ENCODE results near the gene SREBF1.

Gene SREBF1

DNA sequence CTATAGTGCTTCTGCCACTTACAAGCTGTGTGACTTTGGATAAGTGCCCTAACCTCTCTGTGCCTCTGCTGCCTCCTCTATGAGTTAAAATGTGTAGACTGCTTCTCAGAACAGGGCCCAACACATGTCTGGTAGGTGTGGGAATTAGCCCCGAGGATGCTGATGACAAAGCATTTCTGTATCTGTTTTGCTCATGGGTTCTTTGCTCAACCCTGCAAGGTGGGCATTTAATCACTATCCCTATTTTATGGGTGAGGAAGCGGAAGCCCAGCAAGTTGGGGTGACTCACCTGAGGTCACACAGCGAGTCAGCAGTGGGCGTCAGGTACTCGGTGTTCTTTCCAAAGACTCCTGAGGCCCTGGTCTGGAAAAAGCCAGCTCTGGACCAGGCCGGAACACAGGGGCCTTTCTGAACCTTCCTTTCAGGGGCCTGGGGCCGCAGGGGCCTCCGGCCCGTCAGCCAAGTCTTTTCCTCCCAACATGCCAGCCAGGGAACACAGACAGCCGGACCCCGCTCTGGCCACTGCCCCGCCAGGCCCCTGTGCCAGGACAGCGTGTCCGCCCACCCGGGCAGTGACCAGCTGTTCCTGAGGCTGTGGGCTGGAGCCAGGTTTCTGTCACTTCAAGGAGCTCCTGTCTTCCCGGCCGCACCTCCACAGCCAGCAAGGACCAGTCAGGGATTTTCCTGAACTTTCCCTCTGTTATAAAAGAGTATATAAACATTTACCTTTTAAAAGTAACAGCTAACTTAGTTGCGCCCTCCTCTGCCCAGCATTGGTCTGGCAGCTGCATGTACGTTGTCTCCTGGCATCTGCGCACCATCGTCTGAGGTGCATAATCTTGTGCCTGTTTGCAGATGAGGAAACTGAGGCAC, 62.5 kb downstream of the SREBF1 start:
- ChIA-PET CTCF (interaction anchor here (1.4 to 2.5 kb wide), 4 partner anchors 13 to 94 kb away, joined by 4 to 7 read pairs (median 6); no protein-coding TSS in a partner anchor), POLR2A (no interaction called here)
- DNase-seq (ENCODE audit: low read depth, low spot score) = no peak
- TF ChIP-seq, protein P1, sequence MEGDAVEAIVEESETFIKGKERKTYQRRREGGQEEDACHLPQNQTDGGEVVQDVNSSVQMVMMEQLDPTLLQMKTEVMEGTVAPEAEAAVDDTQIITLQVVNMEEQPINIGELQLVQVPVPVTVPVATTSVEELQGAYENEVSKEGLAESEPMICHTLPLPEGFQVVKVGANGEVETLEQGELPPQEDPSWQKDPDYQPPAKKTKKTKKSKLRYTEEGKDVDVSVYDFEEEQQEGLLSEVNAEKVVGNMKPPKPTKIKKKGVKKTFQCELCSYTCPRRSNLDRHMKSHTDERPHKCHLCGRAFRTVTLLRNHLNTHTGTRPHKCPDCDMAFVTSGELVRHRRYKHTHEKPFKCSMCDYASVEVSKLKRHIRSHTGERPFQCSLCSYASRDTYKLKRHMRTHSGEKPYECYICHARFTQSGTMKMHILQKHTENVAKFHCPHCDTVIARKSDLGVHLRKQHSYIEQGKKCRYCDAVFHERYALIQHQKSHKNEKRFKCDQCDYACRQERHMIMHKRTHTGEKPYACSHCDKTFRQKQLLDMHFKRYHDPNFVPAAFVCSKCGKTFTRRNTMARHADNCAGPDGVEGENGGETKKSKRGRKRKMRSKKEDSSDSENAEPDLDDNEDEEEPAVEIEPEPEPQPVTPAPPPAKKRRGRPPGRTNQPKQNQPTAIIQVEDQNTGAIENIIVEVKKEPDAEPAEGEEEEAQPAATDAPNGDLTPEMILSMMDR (IDR thresholded peaks at IDR 0.05; ENCODE audit: insufficient read depth, low read length, missing control alignments) = peak; percentile 19
- no peak overlapping the region for H3K4me3 ChIP-seq (ENCODE audit: low read depth, low read length)

DNA sequence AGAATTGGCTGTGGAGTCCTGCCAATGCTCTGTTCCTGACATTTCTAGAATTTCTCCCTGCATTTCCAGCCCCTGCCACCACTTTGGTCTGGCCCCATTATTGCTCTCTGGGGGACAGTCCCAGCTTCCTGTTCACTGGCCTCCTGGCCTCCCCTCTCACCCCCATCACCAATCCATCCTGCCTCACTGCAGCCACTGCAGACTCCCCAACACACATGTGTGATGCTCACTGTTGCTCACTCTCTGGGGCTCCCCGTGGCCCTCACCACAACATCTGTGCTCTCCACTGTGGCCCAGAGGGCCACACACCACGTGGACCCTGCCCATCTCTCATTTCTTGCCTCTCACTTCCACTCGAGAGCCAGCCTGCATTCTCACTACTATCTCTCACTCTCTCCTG, 64.6 kb downstream of the SREBF1 start:
- POLR2A ChIA-PET = no interaction called here
- CTCF ChIA-PET = interaction anchor here (1.0 to 1.2 kb wide), 2 partner anchors 9 to 79 kb away, joined by 3 read pairs; no protein-coding TSS in a partner anchor

DNA sequence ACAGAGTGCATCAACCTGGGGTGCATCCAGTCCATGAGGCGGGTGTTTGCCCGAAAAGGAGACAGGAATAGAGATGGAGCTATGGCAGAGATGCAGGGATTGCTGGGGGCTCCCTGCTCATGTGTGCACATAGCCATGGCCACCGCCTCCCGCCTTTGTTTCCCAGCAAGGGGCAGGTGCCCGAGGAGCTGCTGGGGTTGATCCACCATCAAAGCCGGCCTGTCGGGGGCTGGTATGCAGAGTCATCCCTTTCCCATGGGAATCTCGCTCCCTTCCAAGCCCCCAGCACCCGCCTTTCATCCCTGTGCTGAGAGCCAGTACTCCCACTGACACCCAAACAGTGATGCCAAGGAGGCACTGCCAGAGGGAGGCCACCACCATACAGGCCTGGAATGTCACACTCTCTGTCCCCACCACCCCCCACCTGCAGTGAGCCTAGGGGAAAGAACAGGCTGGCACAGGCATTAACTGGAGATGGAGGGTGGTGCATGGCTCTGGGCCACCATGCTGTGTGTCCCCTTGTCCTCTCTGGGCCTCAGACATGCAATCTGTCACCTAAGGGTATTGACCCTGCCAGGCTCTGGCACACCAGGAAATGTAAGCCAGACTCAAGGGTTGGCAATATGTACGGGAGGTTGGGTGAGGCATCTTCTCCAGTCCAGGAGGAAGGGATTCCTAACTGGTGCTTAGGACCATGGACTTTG, 65.1 kb downstream of the SREBF1 start:
- POLR2A ChIA-PET = no interaction called here
- TF ChIP-seq, protein P1 (IDR thresholded peaks at IDR 0.05; ENCODE audit: insufficient read depth, low read length, missing control alignments) = no peak
- no peak for DNase-seq (ENCODE audit: low read depth, low spot score)
- CTCF ChIA-PET = interaction anchor here (1.2 to 1.5 kb wide), 3 partner anchors 14 to 79 kb away, joined by 3 to 5 read pairs (median 3); no protein-coding TSS in a partner anchor
- no peak overlapping the region for H3K4me3 ChIP-seq (ENCODE audit: low read depth, low read length)

More for the DNA sequence above, 64.6 kb downstream of the SREBF1 start:
- DNase-seq (ENCODE audit: low read depth, low spot score) = no peak
- H3K4me3 ChIP-seq (ENCODE audit: low read depth, low read length) = no peak overlapping the region
- TF ChIP-seq, protein P1 (IDR thresholded peaks at IDR 0.05; ENCODE audit: insufficient read depth, low read length, missing control alignments) = no peak

DNA sequence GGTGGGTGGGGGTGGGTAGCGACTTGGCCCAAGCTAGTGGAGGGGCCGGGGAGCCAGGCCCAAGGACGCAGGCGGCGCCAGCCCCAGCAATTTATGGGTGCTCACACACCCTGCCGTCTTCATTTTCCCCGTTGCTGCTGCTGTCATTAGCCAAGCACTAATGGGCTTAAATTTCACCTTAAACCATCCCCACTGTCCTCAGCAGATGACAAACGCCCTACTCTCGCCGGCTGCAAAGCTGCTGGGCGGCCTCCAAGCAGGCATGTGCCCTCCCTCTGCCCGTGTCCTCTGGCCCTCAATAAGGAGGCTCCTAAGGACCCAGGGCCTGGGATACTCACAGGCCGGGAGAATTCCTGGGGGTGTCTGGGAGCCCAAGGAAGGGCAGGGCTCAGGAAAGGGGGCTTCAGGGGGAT, 66.1 kb downstream of the SREBF1 start:
- DNase-seq (ENCODE audit: low read depth, low spot score) = no peak
- ChIA-PET POLR2A (no interaction called here), CTCF (interaction anchor here (0.6 to 1.5 kb wide), 5 partner anchors 9 to 134 kb away, joined by 3 to 5 read pairs (median 3); no protein-coding TSS in a partner anchor)
- TF ChIP-seq, protein P1 (IDR thresholded peaks at IDR 0.05; ENCODE audit: insufficient read depth, low read length, missing control alignments) = no peak
- H3K4me3 ChIP-seq (ENCODE audit: low read depth, low read length) = no peak overlapping the region

DNA sequence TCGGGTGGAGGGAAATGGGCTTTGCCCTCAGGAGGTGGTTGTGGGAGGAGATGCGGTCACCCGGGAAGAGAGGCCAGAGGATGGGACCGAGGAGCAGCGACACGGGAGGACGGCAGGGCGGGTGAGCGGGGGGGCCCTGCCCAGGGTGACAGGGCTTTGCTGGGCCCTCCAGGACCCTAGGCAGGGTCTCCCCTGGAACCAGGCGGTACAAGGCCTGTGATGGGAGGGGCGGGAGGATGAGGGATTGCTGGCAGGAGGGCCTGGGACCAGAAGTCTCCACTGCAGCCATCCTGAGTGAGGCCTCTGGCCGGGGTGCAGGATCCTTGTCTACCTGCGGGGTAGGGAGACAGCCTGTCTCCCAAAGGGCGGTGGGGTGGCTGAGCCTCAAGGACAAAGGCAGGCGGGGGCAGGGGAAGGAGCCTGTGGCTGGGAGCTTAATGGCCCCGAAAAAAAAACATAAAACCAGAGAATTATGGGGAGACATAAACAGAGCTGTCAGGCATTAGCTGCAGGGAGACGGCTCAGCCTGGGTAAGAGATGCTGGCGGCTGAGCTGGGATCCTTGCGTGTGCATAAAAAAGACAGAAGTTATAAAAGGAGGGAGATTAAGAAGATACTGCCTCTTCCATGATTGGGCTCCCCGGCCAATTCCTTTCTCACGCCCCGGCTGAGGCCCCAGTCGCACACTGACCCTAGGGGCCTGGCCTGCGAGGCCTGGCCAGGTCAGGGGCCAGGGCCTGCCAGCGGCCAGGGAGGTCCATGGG, 66.7 kb downstream of the SREBF1 start:
- CTCF ChIA-PET = interaction anchor here (0.6 to 1.5 kb wide), 3 partner anchors 12 to 134 kb away, joined by 3 read pairs; no protein-coding TSS in a partner anchor
- H3K4me3 ChIP-seq (ENCODE audit: low read depth, low read length) = no peak overlapping the region
- no peak for DNase-seq (ENCODE audit: low read depth, low spot score)
- POLR2A ChIA-PET = no interaction called here
- TF ChIP-seq, protein P1 (IDR thresholded peaks at IDR 0.05; ENCODE audit: insufficient read depth, low read length, missing control alignments) = no peak

All from AG04449 (cell line).